Neural progenitor cell (in vitro differentiated cells): ENCODE data around the gene BMAL2.

Experiments
- EZH2phosphoT487 ChIP-seq: fragments of 200-600 bp; sonication (generic); IDR thresholded peaks from 2 replicates; pipeline ENCODE4 v1.6.1; 2017; ENCODE audit warnings: antibody characterized with exemption
- TF ChIP-seq, protein P1 (sequence below): fragments of 200-600 bp; sonication (generic); IDR thresholded peaks from 2 replicates; pipeline ENCODE4 v1.5.1; 2017; ENCODE audit warnings: antibody characterized with exemption, mild to moderate bottlenecking

GRCh38 chr12:27345376-27345775, 12.7 kb downstream of the BMAL2 start:
- TF ChIP-seq, protein P1, sequence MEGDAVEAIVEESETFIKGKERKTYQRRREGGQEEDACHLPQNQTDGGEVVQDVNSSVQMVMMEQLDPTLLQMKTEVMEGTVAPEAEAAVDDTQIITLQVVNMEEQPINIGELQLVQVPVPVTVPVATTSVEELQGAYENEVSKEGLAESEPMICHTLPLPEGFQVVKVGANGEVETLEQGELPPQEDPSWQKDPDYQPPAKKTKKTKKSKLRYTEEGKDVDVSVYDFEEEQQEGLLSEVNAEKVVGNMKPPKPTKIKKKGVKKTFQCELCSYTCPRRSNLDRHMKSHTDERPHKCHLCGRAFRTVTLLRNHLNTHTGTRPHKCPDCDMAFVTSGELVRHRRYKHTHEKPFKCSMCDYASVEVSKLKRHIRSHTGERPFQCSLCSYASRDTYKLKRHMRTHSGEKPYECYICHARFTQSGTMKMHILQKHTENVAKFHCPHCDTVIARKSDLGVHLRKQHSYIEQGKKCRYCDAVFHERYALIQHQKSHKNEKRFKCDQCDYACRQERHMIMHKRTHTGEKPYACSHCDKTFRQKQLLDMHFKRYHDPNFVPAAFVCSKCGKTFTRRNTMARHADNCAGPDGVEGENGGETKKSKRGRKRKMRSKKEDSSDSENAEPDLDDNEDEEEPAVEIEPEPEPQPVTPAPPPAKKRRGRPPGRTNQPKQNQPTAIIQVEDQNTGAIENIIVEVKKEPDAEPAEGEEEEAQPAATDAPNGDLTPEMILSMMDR, result no peak
- no peak for TF ChIP-seq EZH2phosphoT487
